ENCODE results near the gene UBASH3B.

The UBASH3B gene

DNA sequence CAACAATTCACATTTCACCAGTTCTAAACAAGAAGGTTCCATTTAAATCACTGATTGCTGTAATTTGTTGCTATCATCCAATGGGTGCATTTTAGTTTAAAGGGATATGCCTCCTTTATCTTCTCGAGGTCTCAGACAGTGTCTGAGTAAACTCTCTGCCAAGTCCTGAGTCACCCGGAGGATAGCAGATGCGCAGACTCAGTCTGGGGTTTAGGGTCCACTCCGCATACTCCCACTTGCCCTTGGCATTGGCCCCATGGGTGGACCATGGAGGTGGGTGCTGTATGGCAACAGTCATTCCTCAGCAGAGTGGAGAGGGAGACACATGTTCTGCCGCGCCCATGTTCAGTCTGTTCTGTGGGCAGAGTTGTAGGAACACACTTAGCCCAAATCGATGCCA is 117.4 kb downstream of the UBASH3B start:
- DNase-seq (ENCODE audit: low read depth): no peak
- no peak overlapping the region for H3K4me3 ChIP-seq (ENCODE audit: low read depth, low read length)
- TF ChIP-seq, protein P1, sequence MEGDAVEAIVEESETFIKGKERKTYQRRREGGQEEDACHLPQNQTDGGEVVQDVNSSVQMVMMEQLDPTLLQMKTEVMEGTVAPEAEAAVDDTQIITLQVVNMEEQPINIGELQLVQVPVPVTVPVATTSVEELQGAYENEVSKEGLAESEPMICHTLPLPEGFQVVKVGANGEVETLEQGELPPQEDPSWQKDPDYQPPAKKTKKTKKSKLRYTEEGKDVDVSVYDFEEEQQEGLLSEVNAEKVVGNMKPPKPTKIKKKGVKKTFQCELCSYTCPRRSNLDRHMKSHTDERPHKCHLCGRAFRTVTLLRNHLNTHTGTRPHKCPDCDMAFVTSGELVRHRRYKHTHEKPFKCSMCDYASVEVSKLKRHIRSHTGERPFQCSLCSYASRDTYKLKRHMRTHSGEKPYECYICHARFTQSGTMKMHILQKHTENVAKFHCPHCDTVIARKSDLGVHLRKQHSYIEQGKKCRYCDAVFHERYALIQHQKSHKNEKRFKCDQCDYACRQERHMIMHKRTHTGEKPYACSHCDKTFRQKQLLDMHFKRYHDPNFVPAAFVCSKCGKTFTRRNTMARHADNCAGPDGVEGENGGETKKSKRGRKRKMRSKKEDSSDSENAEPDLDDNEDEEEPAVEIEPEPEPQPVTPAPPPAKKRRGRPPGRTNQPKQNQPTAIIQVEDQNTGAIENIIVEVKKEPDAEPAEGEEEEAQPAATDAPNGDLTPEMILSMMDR (IDR thresholded peaks at IDR 0.05; ENCODE audit: low read depth, low read length): no peak
- TF ChIP-seq, protein P2, sequence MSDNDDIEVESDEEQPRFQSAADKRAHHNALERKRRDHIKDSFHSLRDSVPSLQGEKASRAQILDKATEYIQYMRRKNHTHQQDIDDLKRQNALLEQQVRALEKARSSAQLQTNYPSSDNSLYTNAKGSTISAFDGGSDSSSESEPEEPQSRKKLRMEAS (IDR thresholded peaks at IDR 0.05; ENCODE audit: low read depth, low read length): no peak
- TF ChIP-seq MYC (IDR thresholded peaks at IDR 0.05; ENCODE audit: low read depth, low read length) (no peak), POLR2A (IDR thresholded peaks at IDR 0.05; ENCODE audit: extremely low read depth, insufficient read length) (no peak)

DNA sequence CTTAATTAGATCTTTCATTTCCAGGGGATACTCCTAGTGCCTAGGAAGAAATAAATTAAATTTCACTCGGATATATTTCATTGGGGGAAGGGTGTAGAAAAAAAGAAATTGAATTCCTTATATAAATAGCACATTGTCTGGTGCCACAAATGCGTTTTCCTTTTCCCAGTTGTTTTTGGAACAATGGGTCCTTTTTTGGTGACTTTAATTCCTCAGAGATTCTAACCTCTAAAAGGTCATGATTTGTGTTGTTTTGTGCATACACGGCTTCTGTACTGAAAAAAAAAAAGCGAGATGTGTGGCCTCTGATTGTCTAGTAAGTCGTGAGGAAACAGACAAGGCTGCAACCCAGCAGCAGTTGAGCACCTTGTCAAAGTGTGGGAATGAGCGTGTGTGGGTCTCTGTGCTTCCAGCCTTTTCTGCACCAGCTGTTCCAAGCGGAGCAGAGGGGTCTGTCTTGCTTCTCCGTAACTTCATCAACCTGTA is 118.3 kb downstream of the UBASH3B start:
- no peak for DNase-seq (ENCODE audit: low read depth)
- no peak overlapping the region for H3K4me3 ChIP-seq (ENCODE audit: low read depth, low read length)
- TF ChIP-seq, protein P2 (IDR thresholded peaks at IDR 0.05; ENCODE audit: low read depth, low read length): no peak
- TF ChIP-seq, protein P1 (IDR thresholded peaks at IDR 0.05; ENCODE audit: low read depth, low read length): no peak
- no peak for TF ChIP-seq MYC (IDR thresholded peaks at IDR 0.05; ENCODE audit: low read depth, low read length)
- TF ChIP-seq POLR2A (IDR thresholded peaks at IDR 0.05; ENCODE audit: extremely low read depth, insufficient read length): no peak

- no peak for TF ChIP-seq MYC (IDR thresholded peaks at IDR 0.05; ENCODE audit: low read depth, low read length)
- TF ChIP-seq POLR2A (IDR thresholded peaks at IDR 0.05; ENCODE audit: extremely low read depth, insufficient read length): no peak
- TF ChIP-seq, protein P2 (IDR thresholded peaks at IDR 0.05; ENCODE audit: low read depth, low read length): no peak
- TF ChIP-seq, protein P1 (IDR thresholded peaks at IDR 0.05; ENCODE audit: low read depth, low read length): no peak
- no peak overlapping the region for H3K4me3 ChIP-seq (ENCODE audit: low read depth, low read length)
- no peak for DNase-seq (ENCODE audit: low read depth)
Observed at GRCh38 chr11:122775675-122776271, 120.3 kb downstream of the UBASH3B start.

DNA sequence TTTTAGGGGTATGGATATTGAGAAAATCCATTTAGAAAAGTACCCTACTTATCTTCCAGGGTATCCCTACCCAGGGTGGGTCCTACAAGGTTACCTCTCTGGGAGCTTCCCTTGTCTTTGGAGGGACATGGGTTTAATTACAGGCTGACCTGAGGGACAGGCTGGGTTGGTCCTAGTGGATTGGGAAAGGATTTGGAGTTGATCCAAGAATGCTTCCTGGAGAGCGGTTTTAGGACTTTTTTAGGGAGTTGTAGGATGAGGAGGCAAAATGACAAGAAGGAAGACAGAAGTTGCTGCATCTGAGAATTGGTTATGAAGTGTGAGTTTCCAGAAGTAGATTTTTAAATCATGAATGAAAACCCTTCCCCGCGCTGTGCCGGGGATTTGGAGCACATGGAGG is 121.0 kb downstream of the UBASH3B start:
- TF ChIP-seq POLR2A (IDR thresholded peaks at IDR 0.05; ENCODE audit: extremely low read depth, insufficient read length): no peak
- TF ChIP-seq, protein P1 (IDR thresholded peaks at IDR 0.05; ENCODE audit: low read depth, low read length): no peak
- TF ChIP-seq MYC (IDR thresholded peaks at IDR 0.05; ENCODE audit: low read depth, low read length): no peak
- TF ChIP-seq, protein P2 (IDR thresholded peaks at IDR 0.05; ENCODE audit: low read depth, low read length): no peak
- DNase-seq (ENCODE audit: low read depth): no peak
- H3K4me3 ChIP-seq (ENCODE audit: low read depth, low read length): no peak overlapping the region

DNA sequence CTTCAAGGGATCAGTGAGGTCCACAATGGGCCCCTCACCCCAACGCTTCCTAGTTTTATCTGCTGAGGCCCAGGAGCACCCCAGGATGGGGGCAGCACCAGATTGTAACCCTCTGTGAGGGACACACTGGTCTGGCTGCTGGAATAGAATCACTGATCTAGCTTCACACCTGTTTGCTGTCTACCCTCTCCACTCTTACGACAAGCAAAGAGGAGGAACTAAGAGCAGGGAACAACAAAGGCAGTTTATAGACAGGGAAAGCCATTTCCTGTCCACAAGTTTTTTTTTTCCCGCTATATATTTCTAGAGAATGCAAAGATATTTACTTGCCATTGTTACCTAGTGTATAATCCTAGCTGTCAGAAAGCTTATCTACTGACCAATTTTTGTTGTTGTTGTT is 121.8 kb downstream of the UBASH3B start:
- no peak overlapping the region for H3K4me3 ChIP-seq (ENCODE audit: low read depth, low read length)
- no peak for DNase-seq (ENCODE audit: low read depth)
- TF ChIP-seq, protein P2 (IDR thresholded peaks at IDR 0.05; ENCODE audit: low read depth, low read length): no peak
- TF ChIP-seq MYC (IDR thresholded peaks at IDR 0.05; ENCODE audit: low read depth, low read length) (no peak), POLR2A (IDR thresholded peaks at IDR 0.05; ENCODE audit: extremely low read depth, insufficient read length) (no peak)
- TF ChIP-seq, protein P1 (IDR thresholded peaks at IDR 0.05; ENCODE audit: low read depth, low read length): no peak
